ENCODE measurements around the gene KLRC4.
"Not testable (repeated sequence)": the region's sequence is repeated elsewhere in the genome, so short reads cannot be mapped to it uniquely, and the experiment has no call there.

KLRC4 gene

DNA sequence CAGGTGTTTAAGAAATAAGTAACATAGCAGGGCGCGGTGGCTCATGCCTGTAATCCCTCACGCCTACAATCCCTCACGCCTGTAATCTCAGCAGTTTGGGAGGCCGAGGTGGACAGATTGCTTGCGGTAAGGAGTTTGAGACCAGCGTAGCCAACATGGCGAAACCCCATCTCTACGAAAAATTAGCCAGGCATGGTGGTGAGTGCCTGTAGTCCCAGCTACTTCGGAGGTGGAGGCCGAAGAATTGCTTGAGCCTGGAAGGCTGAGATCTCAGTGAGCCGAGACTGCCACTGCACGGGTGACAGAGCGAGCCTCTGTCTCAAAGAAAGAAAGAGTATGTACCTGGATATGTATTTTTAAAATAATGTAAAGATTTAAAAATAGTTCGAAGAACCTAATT, 13.4 kb downstream of the KLRC4 start:
- DNase-seq: not testable (repeated sequence)

- peak; percentile 83 for DNase-seq
Observed at GRCh38 chr12:10395390-10395998, 14.1 kb downstream of the KLRC4 start.

GRCh38 chr12:10394531-10395152, 14.9 kb downstream of the KLRC4 start:
- not testable (repeated sequence) for DNase-seq

DNA sequence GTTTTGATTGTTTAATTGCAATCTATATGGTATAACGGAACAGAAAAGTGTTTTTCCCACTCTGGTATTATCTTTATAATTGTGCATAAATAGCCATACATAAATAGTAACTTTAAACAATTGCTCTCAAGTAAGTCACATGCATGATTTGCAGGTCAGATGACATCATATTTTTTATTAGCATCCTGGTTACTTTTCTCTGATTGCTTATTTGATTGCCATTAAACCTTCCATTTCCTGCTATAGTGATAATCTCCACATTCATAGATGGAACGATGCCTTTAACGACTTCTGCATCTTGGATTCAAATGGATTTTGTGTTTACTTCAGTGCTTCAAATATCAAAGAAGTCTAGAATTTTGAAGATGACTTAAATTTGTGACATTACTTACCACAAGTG, 16.3 kb downstream of the KLRC4 start:
- no peak for DNase-seq

DNA sequence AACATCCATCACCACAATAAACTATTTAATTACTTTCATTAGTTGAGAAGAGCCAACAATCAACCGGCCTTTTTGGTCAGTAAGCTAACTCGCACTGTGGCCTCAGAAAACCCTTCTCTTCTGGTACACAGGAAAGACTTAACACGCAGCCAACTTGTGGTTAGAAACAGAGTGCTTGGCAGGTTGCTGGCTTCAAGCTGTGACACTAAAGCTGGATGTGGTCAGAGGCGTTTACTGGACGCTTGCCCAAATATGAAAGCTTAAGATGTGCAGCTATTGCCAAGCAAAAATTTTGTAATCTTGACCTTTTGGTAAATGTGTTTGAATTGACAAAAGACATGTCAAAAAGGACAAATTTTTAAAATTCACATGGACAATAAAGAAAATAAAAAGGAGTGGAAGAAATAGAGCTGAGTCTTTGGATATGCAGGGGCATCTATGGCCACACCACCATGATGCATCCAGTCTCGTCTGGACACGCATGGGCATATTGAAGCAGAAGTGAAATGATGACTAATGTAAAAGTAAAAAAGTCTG, 17.1 kb downstream of the KLRC4 start:
- peak; percentile 93 for DNase-seq

DNA sequence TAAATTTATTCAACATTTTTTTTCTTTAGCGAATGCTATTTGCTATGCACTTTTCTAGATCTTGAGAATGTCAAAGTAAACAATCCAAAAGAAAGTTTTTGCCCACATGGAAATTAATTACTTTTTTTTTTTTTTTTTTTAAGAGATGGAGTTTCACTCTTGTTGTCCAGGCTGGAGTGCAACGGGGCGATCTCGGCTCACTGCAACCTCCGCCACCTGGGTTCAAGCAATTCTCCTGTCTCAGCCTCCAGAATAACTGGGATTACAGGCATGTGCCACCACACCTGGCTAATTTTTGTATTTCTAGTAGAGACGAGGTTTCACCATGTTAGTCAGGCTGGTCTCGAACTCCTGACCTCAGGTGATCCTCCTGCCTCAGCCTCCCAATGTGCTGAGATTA, 18.6 kb downstream of the KLRC4 start:
- DNase-seq: not testable (repeated sequence)

- DNase-seq: no peak
Observed at GRCh38 chr12:10389904-10390303, 19.7 kb downstream of the KLRC4 start, which contains the start of gene KLRK1. Gene KLRK1, minus strand, starts transcription at chr12:10390041. Its CDS starts 1,231 bp downstream, at chr12:10388810.

GRCh38 chr12:10388624-10389413, 20.7 kb downstream of the KLRC4 start:
- no peak for DNase-seq

DNA sequence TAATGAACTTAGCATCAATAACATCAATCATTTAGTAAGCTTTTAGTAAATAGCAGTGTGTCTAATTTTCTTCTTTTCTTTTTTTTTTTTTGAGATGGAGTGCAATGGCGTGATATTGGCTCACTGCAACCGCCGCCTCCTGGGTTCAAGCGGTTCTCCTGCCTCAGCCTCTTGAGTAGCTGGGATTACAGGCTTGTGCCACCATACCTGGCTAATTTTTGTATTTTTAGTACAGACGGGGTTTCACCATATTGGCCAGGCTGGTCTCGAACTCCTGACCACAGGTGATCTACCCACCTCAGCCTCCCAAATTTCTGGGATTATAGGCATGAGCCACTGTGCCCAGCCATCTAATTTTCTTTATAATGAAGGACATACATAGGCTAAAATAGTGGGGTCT, 22.1 kb downstream of the KLRC4 start:
- DNase-seq: not testable (repeated sequence)

- DNase-seq: peak; percentile 46
Observed at GRCh38 chr12:10386857-10387256, 22.7 kb downstream of the KLRC4 start.

- peak; percentile 95 for DNase-seq
Observed at GRCh38 chr12:10385166-10385613, 24.4 kb downstream of the KLRC4 start.

- DNase-seq: no peak
Observed at GRCh38 chr12:10384191-10384590, 25.4 kb downstream of the KLRC4 start.

- DNase-seq: no peak
Observed at GRCh38 chr12:10381928-10382628, 27.5 kb downstream of the KLRC4 start.

DNA sequence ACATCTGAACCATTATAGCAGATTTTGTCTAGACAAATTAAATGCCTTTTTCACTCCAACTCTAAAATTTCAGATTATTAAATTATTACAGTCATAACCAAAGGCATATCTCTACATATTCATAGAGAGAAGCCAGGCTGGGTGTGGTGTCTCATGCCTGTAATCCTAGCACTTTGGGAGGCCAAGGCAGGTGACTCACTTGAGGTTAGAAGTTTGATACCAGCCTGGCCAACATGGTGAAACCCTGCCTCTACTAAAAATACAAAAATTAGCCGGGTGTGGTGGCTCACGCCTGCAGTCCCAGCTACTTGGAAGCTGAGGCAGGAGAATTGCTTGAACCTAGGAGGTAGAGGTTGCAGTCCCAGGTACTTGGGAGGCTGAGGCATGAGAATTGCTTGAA, 30.8 kb downstream of the KLRC4 start:
- DNase-seq: not testable (repeated sequence)

DNA sequence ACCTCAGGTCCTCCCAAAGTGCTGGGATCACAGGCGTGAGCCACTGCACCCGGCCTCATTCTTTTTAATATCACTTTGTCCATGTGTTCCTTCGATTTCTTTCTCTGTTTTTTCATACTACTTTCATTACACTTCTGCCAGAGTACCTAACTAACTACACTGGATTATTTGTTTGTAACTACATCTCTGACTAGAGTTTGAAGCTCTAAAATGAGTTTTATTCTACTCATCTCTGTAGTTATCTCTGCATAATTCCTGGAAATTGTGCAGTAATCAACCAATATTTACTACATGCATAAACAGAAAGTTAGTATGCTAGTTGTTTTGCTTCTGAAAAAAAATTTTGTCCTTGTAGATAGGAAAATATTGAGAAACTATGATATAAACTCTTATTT, 34.9 kb downstream of the KLRC4 start:
- DNase-seq: no peak

DNA sequence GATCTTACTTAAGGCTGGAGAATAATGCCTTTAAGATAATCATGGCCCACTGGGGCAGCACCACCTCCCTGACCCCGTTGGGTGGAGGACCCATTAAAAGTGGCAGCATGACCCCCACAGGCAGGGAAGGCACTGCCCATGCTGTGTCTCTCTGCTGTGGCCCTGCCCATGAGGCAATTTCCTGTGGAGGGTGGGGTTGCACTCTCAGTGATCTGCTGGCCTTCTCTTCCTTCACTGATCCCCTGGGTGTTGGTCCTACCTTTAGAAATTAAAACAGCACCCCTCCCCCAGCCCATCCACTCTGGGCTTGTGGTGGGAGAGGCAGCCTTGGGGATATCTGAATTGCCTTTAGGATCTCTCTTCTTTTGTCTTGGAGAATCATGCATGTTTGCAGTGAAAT, 37.0 kb downstream of the KLRC4 start:
- no peak for DNase-seq

- not testable (repeated sequence) for DNase-seq
Observed at GRCh38 chr12:10371893-10372535, 37.5 kb downstream of the KLRC4 start.

DNA sequence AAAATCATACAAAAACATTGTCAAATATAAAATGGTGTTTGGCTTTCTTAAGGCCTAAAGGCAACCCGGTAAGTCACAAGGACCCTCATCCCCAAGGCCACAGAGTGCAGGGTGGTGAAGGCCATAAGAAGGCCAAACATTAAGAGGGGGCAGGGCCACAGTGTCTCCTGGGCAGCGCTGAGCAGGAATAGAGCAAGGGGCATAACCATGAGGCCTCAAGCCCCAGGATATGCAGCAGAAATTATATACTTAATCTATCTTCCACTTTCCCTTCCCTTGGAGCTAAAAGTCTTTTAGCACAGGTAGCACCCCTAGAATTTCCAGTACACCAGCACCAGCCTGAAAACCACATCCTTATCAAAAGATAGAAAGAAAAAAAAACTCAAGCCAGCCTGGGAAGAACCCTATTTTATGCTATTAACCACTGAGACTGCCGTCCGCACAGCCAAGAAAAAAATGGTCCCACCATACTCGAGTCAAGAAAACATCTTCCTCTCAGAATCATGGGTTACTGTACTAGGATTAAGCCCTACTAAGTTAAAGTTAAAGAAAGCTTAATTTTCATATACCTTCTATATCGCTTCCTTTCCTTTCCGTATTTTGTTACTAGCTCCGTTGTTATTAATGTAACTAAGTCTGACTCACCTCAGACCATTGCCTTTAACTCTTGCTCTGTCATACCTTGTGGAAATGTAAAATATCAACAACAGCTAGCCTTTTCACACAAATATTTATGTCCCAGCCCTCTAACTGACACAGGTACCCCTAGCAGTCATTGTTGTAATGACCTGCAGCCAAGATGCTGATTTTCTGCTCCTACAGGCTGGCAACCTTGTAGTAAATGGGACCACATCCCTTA, 39.8 kb downstream of the KLRC4 start:
- no peak for DNase-seq

DNA sequence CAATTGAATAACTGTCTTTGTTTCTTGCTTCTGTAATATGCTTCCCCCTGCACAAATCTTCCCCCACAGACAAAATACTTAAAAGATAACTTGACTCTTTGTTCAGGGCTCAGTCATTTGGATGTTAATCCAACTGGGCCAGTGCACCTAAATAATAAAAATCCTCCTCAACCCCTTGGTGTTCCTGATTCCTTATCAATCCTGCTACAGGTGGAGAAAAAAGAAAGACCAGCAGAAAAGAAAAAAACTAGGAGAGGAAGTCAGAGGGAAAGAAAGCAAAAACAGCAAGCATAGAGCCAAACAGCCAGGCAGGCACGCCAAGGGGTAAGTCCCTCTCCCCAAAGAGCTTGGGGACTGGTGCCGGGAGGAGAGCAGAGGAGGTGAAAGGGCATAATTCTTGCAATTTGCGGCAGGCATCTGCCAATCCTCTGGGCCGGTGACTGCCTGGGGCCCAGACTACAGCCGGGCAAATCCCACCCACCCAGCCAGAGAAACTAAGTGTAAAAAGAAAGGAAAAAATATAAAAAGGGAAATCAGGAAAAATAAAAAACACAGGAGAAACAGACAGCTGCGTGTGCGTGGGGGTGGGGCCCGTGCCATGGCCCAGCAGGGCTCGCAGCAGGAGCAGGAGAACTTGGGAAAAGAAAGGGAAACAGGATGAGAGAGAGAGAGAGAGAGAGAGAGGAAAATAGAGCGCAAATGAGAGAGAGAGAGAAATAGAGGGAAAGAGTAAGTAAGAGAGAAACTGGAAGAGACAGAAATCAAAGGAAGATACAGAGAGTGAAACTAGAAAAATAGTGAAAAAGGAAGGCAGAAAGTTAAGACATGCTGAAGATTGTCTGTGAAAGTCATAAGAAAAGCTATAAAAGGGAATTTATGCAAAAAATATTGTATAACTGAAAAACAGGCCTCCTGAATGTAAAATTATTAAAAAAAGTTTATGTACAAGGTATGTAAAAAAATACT, 41.1 kb downstream of the KLRC4 start:
- DNase-seq: no peak

DNA sequence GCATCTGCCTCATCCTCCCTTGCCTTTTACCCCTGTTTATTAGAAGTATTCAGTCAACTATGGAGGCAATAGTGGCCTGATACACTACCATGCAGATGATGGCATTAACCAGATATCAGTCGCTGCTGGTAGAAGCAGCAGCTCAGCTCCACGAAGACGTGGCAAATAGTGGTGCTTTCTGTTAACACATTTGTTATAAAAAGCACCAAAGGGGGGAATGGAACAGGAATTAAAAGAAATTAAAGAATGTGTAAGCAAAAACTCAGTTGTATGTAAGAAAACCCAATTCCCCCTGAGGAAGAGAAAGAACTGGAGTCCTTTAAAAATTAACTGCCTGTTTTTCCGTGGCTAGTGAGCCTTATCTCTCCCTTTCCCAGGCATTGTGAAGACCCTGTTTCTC, 41.8 kb downstream of the KLRC4 start:
- DNase-seq: not testable (repeated sequence)

All from HCEC 1CT (cell line).